Progenitor cell of endocrine pancreas (in vitro differentiated cells): ENCODE results near the gene TAS2R14. TPM values are rescaled to one million over a fixed set of nuclear protein-coding genes. Genes with fewer than 3 reads are reported as not detected.

ENCODE experiments used
- DNase-seq: peaks from one replicate; pipeline ENCODE4 v3.0.0; 2021; ENCODE audit warnings: low spot score; ENCODE audit not compliant: unreplicated experiment
- H3K27ac Mint-ChIP-seq: 2 replicates; pipeline ENCODE4 v1.8.0; 2021; ENCODE audit warnings: mild to moderate bottlenecking, moderate library complexity, mixed read lengths
- H3K27me3 Mint-ChIP-seq: 2 replicates; pipeline ENCODE4 v1.8.0; 2021; ENCODE audit warnings: mixed read lengths
- H3K36me3 Mint-ChIP-seq: 2 replicates; pipeline ENCODE4 v1.8.0; 2022; ENCODE audit warnings: mixed read lengths; ENCODE audit not compliant: insufficient read depth
- H3K4me1 Mint-ChIP-seq: 2 replicates; pipeline ENCODE4 v1.8.0; 2021; ENCODE audit warnings: low read depth, mixed read lengths
- H3K4me3 Mint-ChIP-seq: 2 replicates; pipeline ENCODE4 v1.8.0; 2021; ENCODE audit warnings: low read depth, mild to moderate bottlenecking, moderate library complexity, mixed read lengths
- H3K9me3 Mint-ChIP-seq: 2 replicates; pipeline ENCODE4 v1.8.0; 2021; ENCODE audit warnings: low read depth, mixed read lengths
- CTCF ChIP-seq: fragments of 200-600 bp; sonication (generic); IDR thresholded peaks from one replicate; pipeline ENCODE4 v1.5.0; 2021; ENCODE audit warnings: antibody characterized with exemption, mild to moderate bottlenecking; ENCODE audit not compliant: unreplicated experiment
- total RNA-seq: library from RNA; stranded (reverse); gene quantifications from 2 replicates; pipeline ENCODE4 v1.2.1, GENCODE V29; 2021

TAS2R14 gene
- total RNA-seq, 1 donor from 2014 or later: 5.7 TPM

GRCh38 chr12:10957741-10958140 is 18.7 kb upstream of the TAS2R14 start:
- no peak for TF ChIP-seq CTCF
- no peak for DNase-seq
- no peaks in the 10 kb centered on the region for H3K4me1 Mint-ChIP-seq
- H3K9me3 Mint-ChIP-seq: peaks cover 37% of the 10 kb centered on the region
- H3K27me3 Mint-ChIP-seq: no peaks in the 10 kb centered on the region
- no peak overlapping the region for H3K27ac Mint-ChIP-seq
- H3K36me3 Mint-ChIP-seq: peaks cover 45% of the 10 kb centered on the region
- no peak overlapping the region for H3K4me3 Mint-ChIP-seq

- Mint-ChIP-seq H3K36me3 (peaks cover 43% of the 10 kb centered on the region), H3K4me1 (no peaks in the 10 kb centered on the region), H3K27me3 (no peaks in the 10 kb centered on the region), H3K27ac (no peak overlapping the region), H3K4me3 (no peak overlapping the region), H3K9me3 (peaks cover 39% of the 10 kb centered on the region)
- no peak for TF ChIP-seq CTCF
- DNase-seq: no peak
These were observed 17.0 kb upstream of the TAS2R14 start for GRCh38 chr12:10956085-10956484.

GRCh38 chr12:10952645-10953044 is 13.6 kb upstream of the TAS2R14 start:
- Mint-ChIP-seq H3K36me3 (peaks cover 60% of the 10 kb centered on the region), H3K27me3 (no peaks in the 10 kb centered on the region), H3K9me3 (peaks cover 53% of the 10 kb centered on the region), H3K4me3 (no peak overlapping the region), H3K27ac (no peak overlapping the region), H3K4me1 (no peaks in the 10 kb centered on the region)
- TF ChIP-seq CTCF: no peak
- no peak for DNase-seq

- Mint-ChIP-seq H3K4me1 (peaks cover 3% of the 10 kb centered on the region), H3K9me3 (peaks cover 52% of the 10 kb centered on the region), H3K27me3 (no peaks in the 10 kb centered on the region), H3K4me3 (no peak overlapping the region), H3K27ac (no peak overlapping the region), H3K36me3 (peaks cover 37% of the 10 kb centered on the region)
- TF ChIP-seq CTCF: no peak
- DNase-seq: no peak
These were observed 4.1 kb upstream of the TAS2R14 start for GRCh38 chr12:10943167-10943566.

GRCh38 chr12:10941916-10942607 is 3.0 kb upstream of the TAS2R14 start:
- Mint-ChIP-seq H3K4me1 (peaks cover 3% of the 10 kb centered on the region), H3K4me3 (no peak overlapping the region), H3K27me3 (no peaks in the 10 kb centered on the region), H3K27ac (peak overlapping the region; percentile 91), H3K36me3 (peaks cover 26% of the 10 kb centered on the region), H3K9me3 (peaks cover 41% of the 10 kb centered on the region)
- DNase-seq: no peak
- no peak for TF ChIP-seq CTCF
